ENCODE measurements around the gene NAB1.

The NAB1 gene

GRCh38 chr2:190693533-190694232 lies 44.8 kb downstream of the NAB1 start:
- no peak for TF ChIP-seq ZFX (IDR thresholded peaks at IDR 0.05; ENCODE audit: borderline replicate concordance)
- TF ChIP-seq CTCF (IDR thresholded peaks at IDR 0.05) = no peak
- H3K27ac ChIP-seq = no peak overlapping the region

GRCh38 chr2:190694479-190694878 lies 45.6 kb downstream of the NAB1 start:
- TF ChIP-seq CTCF (IDR thresholded peaks at IDR 0.05) (no peak), ZFX (IDR thresholded peaks at IDR 0.05; ENCODE audit: borderline replicate concordance) (no peak)
- no peak overlapping the region for H3K27ac ChIP-seq

GRCh38 chr2:190695739-190696138 lies 46.9 kb downstream of the NAB1 start:
- H3K27ac ChIP-seq = no peak overlapping the region
- TF ChIP-seq CTCF (IDR thresholded peaks at IDR 0.05) (no peak), ZFX (IDR thresholded peaks at IDR 0.05; ENCODE audit: borderline replicate concordance) (no peak)

- H3K27ac ChIP-seq = no peak overlapping the region
- TF ChIP-seq CTCF (IDR thresholded peaks at IDR 0.05) (no peak), ZFX (IDR thresholded peaks at IDR 0.05; ENCODE audit: borderline replicate concordance) (no peak)
Observed at GRCh38 chr2:190696792-190697398, 48.0 kb downstream of the NAB1 start.

GRCh38 chr2:190697421-190697820 lies 48.5 kb downstream of the NAB1 start:
- no peak for TF ChIP-seq ZFX (IDR thresholded peaks at IDR 0.05; ENCODE audit: borderline replicate concordance)
- no peak for TF ChIP-seq CTCF (IDR thresholded peaks at IDR 0.05)
- no peak overlapping the region for H3K27ac ChIP-seq

GRCh38 chr2:190698895-190699294 lies 50.0 kb downstream of the NAB1 start:
- TF ChIP-seq CTCF (IDR thresholded peaks at IDR 0.05) (no peak), ZFX (IDR thresholded peaks at IDR 0.05; ENCODE audit: borderline replicate concordance) (no peak)
- H3K27ac ChIP-seq = no peak overlapping the region

- no peak overlapping the region for H3K27ac ChIP-seq
- TF ChIP-seq ZFX (IDR thresholded peaks at IDR 0.05; ENCODE audit: borderline replicate concordance) = no peak
- no peak for TF ChIP-seq CTCF (IDR thresholded peaks at IDR 0.05)
Observed at GRCh38 chr2:190701586-190701985, 52.7 kb downstream of the NAB1 start.

Measured in 22Rv1 (cell line).